Omental fat pad (tissue), 4 donors: ENCODE data around the gene GAB2. TPM values are rescaled to one million over a fixed set of nuclear protein-coding genes. Genes with fewer than 3 reads are reported as not detected.
"Not testable (repeated sequence)": the region's sequence is repeated elsewhere in the genome, so short reads cannot be mapped to it uniquely, and the experiment has no call there.

Experiments
- ATAC-seq: fragments of 150-250 bp; one replicate; pipeline ENCODE4 v1.9.1; 2016; ENCODE audit warnings: mild to moderate bottlenecking, moderate library complexity; ENCODE audit not compliant: low FRiP score
- DNase-seq: peaks from one replicate; pipeline ENCODE4 v3.0.0-alpha.2; 2019; ENCODE audit warnings: low spot score
- total RNA-seq, 4 donors: library from RNA; depleted of rRNA; stranded (reverse); fragments of >200 nt; gene quantifications; one replicate each; pipeline ENCODE4 v1.1.0, GENCODE V29; 2016
- TF ChIP-seq, protein P1 (sequence below), 3 donors: fragments of 450-650 bp; IDR thresholded peaks; one replicate each; pipeline ENCODE4 v1.5.1; 2016 to 2017; ENCODE audit warnings: antibody characterized with exemption in 3 of 3, mild to moderate bottlenecking in 3 of 3, moderate library complexity in 2 of 3

The GAB2 gene
- total RNA-seq, 4 donors from 2014 or later = 25.3 to 97.7 (median 36.1) TPM

DNA sequence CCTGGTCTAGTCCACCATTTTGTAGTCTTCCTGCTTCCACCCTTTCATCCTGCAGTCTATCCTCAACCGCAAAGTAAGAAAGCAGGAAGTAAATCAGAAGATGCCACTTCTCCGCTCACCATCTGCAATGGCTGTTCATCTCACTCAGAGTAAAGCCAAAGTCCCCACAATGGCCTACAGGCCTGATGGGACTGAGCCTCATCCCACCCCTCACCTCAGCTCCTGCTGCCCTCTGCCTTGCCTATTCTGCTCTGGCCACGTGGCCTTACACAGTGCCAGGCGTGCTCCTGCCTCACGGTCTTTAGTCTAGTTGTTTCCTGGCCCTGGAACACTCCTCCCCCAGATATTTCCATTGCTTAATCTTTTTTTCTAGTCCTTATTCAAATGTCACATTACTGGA is 133.4 kb downstream of the GAB2 start:
- no peak for ATAC-seq

DNA sequence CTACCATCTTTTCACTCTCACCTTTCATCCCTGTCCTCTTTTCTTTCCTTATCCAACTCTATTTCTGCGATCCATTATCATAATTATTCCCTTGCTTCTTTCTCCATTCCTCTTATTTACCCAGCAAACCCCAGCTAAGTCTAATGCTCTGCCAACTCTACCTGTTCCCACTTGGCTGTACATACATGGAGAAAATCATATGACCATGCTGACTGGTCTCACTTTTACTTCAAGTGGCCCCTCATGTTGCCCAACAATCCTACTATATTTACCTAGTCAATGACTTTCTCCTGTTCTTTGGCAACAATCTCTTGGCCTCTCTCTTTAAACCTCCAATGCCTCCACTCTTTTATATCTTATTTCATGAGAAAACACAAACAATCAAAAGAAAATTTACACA is 134.8 kb downstream of the GAB2 start:
- ATAC-seq (no peak), DNase-seq (no peak)
- TF ChIP-seq, protein P1, sequence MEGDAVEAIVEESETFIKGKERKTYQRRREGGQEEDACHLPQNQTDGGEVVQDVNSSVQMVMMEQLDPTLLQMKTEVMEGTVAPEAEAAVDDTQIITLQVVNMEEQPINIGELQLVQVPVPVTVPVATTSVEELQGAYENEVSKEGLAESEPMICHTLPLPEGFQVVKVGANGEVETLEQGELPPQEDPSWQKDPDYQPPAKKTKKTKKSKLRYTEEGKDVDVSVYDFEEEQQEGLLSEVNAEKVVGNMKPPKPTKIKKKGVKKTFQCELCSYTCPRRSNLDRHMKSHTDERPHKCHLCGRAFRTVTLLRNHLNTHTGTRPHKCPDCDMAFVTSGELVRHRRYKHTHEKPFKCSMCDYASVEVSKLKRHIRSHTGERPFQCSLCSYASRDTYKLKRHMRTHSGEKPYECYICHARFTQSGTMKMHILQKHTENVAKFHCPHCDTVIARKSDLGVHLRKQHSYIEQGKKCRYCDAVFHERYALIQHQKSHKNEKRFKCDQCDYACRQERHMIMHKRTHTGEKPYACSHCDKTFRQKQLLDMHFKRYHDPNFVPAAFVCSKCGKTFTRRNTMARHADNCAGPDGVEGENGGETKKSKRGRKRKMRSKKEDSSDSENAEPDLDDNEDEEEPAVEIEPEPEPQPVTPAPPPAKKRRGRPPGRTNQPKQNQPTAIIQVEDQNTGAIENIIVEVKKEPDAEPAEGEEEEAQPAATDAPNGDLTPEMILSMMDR (IDR thresholded peaks at IDR 0.05) = no peak

More for the DNA sequence above, 133.4 kb downstream of the GAB2 start:
- no peak for DNase-seq
- TF ChIP-seq, protein P1 (IDR thresholded peaks at IDR 0.05) = no peak

DNA sequence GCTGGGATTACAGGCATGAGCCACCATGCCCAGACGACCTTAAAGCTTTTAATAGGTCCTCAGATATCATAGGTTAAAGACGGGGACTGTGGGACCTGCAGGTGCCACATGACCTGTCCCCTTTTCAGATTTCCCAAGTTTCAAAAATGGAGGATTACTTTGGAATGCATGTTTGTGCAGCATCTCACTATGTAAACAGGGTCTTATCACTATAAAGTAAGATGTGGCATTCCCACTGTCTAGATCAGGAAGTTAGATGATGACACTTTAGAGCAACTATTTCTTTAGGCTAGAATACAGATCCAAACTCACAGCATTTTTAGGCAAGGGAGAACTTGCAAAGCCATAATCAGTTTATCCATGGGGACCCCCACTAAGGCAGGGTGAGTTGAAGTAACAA is 136.1 kb downstream of the GAB2 start:
- ATAC-seq = no peak
- TF ChIP-seq, protein P1 (IDR thresholded peaks at IDR 0.05) = no peak

DNA sequence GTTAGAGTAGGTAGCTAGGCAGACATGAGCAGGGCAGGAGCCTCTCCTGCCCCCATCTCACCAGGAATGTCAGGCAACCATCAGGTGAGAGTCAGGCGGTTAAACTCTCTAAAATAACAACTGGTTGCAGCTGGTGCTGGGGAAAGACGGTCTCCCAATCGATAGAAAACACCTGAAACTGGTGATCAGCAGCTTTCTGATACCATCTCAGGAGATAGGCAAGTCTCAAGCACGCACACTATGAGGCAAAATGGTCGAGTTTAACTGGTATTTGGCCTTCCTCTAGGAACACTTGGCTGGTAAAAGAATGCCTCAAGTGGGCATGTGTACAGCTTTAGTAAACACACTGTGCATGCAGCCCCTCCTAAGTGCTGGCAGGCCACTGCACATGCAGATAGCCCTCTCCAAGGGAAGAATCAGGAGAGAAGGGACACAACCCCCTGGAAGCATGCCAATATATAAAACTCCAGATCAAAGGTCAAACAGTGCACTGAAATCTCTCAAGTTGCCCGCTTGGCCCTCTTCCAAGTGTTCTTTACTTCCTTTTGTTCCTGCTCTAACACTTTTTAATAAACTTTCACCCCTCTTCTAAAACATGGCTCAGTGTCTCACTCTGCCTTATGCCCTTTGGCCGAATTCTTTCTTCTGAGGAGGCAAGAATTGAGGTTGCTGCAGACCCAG is 140.2 kb downstream of the GAB2 start:
- ATAC-seq (no peak), DNase-seq (no peak)
- TF ChIP-seq, protein P1 (IDR thresholded peaks at IDR 0.05) = no peak

More for the DNA sequence above, 136.1 kb downstream of the GAB2 start:
- DNase-seq = no peak

DNA sequence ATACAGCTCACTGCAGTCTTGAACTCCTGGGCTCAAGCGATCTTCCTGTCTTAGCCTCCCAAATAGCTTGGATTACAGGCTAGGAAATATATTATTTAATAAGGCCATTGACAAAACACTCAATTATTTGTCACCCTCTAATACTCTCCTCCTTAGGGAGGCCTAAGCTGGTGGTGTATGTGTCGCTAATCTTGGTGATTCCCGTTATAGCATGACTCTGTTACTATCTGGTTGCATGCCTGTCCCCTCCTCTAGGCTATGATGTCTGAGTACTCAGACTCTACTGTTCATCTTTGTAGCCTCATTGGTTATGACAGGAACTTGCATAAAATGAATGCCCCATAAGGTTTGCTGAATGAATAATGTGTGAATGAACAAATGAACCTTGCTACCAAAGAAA is 141.3 kb downstream of the GAB2 start:
- TF ChIP-seq, protein P1 (IDR thresholded peaks at IDR 0.05) = no peak
- DNase-seq (no peak), ATAC-seq (no peak)

DNA sequence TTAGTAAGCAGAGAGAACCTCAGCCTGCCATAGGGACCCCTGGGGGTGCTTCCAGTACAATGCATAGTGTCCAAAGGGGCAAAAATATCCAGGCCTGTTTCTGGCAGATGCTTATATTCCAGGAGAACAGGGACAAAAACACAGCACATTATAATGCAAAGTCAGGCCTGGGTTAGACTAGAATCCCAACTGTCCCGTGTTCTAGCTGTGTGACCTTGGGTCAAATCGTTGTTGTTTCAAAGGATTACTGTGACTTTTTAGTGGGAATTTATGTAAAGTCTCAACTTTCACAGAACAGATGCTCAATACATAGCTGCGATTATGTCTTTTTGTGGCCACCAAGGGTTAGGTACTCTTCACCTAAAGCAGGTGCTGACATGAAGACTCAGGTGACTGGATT is 142.9 kb downstream of the GAB2 start:
- TF ChIP-seq, protein P1 (IDR thresholded peaks at IDR 0.05) = no peak
- no peak for ATAC-seq
- no peak for DNase-seq

DNA sequence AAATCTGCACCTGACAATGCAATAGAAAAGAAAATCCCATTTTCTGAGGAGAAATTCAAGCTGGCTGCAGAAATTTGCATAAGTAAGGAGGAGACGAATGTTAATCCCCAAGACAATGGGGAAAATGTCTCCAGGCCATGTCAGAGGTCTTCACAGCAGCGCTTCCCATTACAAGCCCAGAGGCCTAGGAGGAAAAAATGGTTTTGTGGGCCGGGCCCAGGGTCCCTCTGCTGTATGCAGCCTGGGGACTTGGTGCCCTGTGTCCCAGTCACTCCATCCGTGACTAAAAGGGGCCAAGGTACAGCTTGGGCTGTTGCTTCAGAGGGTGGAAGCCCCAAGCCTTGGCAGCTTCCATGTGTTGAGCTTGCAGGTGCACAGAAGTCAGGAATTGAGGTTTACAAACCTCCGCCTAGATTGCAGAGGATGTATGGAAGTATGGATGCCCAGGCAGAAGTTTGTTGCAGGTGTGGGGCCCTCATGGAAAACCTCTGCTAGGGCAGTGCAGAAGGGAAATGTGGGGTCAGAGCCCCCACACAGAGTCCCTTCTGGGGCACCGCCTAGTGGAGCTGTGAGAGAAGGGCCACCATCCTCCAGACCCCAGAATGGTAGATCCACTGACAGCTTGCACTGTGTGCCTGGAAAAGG is 144.9 kb downstream of the GAB2 start:
- ATAC-seq, DNase-seq: not testable (repeated sequence)

DNA sequence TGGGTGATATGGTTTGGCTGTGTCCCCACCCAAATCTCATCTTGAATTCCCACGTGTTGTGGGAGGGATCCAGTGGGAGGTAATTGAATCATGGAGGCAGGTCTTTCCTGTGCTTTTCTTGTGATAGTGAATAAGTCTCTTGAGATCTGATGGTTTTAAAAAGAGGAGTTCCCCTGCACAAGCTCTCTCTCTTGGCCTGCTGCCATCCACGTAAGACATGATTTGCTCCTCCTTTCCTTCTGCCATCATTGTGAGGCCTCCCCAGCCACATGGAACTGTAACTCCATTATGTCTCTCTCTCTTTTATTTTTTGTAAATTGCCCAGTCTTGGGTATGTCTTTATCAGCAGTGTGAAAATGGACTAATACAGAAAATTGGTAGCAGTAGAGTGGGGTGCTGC is 145.8 kb downstream of the GAB2 start:
- not testable (repeated sequence) for ATAC-seq, DNase-seq
